RWPE2 (cell line): ENCODE results near the gene INO80.
A peak's percentile ranks its signal among the peaks of the same experiment; 100 is the strongest.

Source experiments
- ATAC-seq: fragments of 200-7000 bp; cut with Tn5 transposase; 3 replicates; pipeline ENCODE4 v1.9.1; 2021; ENCODE audit warnings: low read depth
- DNase-seq: peaks from one replicate; pipeline ENCODE4 v3.0.0-alpha.2; 2020; ENCODE audit warnings: low spot score
- H3K27ac ChIP-seq: fragments of 450-650 bp; 2 replicates; pipeline ENCODE4 v1.5.1; 2017; ENCODE audit warnings: mild to moderate bottlenecking; ENCODE audit not compliant: poor library complexity, severe bottlenecking
- H3K27me3 ChIP-seq: fragments of 250-450 bp; sonication (Bioruptor Pico); 2 replicates; pipeline ENCODE4 v1.5.1; 2021; ENCODE audit warnings: mild to moderate bottlenecking, moderate library complexity; ENCODE audit not compliant: insufficient read depth, poor library complexity, severe bottlenecking
- H3K36me3 ChIP-seq: fragments of 250-450 bp; sonication (Bioruptor Pico); 2 replicates; pipeline ENCODE4 v1.5.1; 2020; ENCODE audit warnings: low read depth, mild to moderate bottlenecking, moderate library complexity
- H3K4me1 ChIP-seq: fragments of 250-450 bp; sonication (Bioruptor Pico); 2 replicates; pipeline ENCODE4 v1.5.1; 2021; ENCODE audit warnings: mild to moderate bottlenecking, moderate library complexity; ENCODE audit not compliant: insufficient read depth, poor library complexity, severe bottlenecking
- H3K4me3 ChIP-seq: fragments of 250-450 bp; sonication (Bioruptor Pico); 2 replicates; pipeline ENCODE4 v1.5.1; 2021; ENCODE audit warnings: mild to moderate bottlenecking, moderate library complexity; ENCODE audit not compliant: severe bottlenecking
- H3K9me3 ChIP-seq: fragments of 250-450 bp; sonication (Bioruptor Pico); 2 replicates; pipeline ENCODE4 v1.5.1; 2021; ENCODE audit warnings: mild to moderate bottlenecking, moderate library complexity; ENCODE audit not compliant: severe bottlenecking
- TF ChIP-seq, protein P1 (sequence below): fragments of 450-650 bp; IDR thresholded peaks from one replicate; pipeline ENCODE4 v1.5.1; 2017; ENCODE audit warnings: mild to moderate bottlenecking, moderate library complexity; ENCODE audit not compliant: poor library complexity, severe bottlenecking

The INO80 gene

DNA sequence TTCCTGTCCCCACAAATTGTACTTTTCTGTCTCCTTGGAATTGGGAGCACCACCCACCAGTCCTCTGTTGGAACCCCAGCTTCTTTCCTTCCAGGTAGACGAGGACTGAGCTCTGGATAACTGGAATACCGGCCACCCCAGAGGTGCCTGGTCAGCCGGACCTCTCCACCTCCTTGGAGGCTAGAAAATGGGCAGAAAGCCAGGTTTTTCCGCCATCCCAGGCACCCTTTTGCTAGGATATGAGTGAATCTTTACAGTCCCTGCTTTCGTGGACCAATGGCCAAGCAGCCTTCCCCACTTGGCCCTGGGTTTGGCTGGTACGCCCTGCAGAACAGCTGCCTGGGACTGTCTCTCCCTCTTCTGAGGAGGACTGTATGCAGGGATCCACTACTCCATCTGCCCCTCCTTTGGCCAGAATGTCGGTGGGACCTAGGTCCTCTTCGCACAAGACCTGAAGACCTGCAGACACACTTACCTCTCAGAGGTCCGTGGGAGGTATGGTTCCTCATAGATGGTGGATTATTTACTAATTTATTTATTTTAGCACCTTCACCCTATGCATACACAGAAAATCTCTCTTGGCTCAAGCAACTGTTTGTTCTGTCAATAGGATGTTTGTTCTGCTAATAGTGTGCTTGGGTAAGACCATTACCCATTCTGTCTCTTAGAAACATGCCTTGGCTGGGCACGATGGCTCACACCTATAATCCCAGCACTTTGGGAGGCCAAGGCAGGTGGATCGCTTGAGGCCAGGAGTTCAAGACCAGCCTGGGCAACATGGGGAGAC is 171.4 kb downstream of the INO80 start:
- no peaks in the 10 kb centered on the region for H3K27me3 ChIP-seq
- TF ChIP-seq, protein P1, sequence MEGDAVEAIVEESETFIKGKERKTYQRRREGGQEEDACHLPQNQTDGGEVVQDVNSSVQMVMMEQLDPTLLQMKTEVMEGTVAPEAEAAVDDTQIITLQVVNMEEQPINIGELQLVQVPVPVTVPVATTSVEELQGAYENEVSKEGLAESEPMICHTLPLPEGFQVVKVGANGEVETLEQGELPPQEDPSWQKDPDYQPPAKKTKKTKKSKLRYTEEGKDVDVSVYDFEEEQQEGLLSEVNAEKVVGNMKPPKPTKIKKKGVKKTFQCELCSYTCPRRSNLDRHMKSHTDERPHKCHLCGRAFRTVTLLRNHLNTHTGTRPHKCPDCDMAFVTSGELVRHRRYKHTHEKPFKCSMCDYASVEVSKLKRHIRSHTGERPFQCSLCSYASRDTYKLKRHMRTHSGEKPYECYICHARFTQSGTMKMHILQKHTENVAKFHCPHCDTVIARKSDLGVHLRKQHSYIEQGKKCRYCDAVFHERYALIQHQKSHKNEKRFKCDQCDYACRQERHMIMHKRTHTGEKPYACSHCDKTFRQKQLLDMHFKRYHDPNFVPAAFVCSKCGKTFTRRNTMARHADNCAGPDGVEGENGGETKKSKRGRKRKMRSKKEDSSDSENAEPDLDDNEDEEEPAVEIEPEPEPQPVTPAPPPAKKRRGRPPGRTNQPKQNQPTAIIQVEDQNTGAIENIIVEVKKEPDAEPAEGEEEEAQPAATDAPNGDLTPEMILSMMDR: no peak
- no peak for DNase-seq

DNA sequence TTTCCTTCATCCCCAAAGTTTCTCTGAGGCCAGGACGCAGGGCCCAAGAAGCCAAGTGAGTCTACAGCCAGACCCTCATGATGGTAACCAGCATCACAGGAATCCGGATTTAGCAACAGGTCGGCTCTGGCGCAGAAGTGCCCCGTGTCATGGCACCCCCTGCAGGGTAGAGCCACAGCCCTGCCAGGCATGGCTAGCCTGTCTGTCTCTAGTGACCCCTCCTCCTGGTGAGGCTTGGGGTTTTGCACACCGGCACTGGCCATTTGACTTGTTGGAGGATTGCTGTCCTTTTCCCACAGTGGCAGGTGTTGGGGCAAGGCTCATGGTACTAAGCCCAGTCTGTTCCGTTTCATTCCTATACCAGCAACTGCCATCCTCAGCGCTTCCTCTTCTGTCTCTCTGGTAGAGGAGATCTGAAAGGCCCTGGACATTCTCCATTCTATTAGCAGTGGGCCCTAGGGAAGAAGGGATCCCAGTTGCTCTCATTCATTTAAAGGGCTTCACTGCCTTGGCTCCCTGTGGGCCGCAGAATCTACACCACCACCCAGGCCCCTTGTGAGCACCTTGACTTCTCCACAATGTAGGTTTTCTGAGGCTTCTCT is 172.2 kb downstream of the INO80 start:
- no peak for DNase-seq
- no peaks in the 10 kb centered on the region for H3K27me3 ChIP-seq
- no peaks in the 10 kb centered on the region for H3K4me1 ChIP-seq
- H3K36me3 ChIP-seq: no peaks in the 10 kb centered on the region
- no peaks in the 10 kb centered on the region for H3K9me3 ChIP-seq
- no peak overlapping the region for H3K4me3 ChIP-seq
- TF ChIP-seq, protein P1: no peak
- no peak for ATAC-seq
- no peak overlapping the region for H3K27ac ChIP-seq

More for the DNA sequence above, 171.4 kb downstream of the INO80 start:
- Histone ChIP-seq H3K9me3 (no peaks in the 10 kb centered on the region), H3K36me3 (no peaks in the 10 kb centered on the region), H3K4me1 (no peaks in the 10 kb centered on the region), H3K4me3 (no peak overlapping the region), H3K27ac (no peak overlapping the region)
- no peak for ATAC-seq

DNA sequence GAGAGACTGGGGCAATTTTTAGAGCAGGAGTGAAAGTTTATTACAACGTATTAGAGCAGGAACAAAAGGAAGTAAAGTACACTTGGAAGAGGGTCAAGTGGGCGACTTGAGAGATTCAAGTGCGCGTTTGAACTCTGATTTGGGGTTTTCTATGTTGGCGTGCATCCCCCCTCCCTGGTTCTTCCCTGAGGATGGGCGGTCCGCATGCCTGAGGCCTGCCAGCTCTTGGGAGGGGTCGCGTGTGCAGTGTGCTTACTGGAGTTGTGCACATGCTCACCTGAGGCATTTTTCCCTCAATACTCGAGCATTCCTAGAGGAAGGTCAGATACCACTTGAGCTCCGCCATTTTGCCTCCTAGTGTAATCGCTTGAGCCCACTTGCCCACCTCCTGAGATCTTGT is 173.2 kb downstream of the INO80 start:
- H3K36me3 ChIP-seq: no peaks in the 10 kb centered on the region
- DNase-seq (no peak), ATAC-seq (no peak)
- no peak overlapping the region for H3K27ac ChIP-seq
- no peaks in the 10 kb centered on the region for H3K27me3 ChIP-seq
- no peaks in the 10 kb centered on the region for H3K9me3 ChIP-seq
- no peaks in the 10 kb centered on the region for H3K4me1 ChIP-seq
- TF ChIP-seq, protein P1: no peak
- no peak overlapping the region for H3K4me3 ChIP-seq

DNA sequence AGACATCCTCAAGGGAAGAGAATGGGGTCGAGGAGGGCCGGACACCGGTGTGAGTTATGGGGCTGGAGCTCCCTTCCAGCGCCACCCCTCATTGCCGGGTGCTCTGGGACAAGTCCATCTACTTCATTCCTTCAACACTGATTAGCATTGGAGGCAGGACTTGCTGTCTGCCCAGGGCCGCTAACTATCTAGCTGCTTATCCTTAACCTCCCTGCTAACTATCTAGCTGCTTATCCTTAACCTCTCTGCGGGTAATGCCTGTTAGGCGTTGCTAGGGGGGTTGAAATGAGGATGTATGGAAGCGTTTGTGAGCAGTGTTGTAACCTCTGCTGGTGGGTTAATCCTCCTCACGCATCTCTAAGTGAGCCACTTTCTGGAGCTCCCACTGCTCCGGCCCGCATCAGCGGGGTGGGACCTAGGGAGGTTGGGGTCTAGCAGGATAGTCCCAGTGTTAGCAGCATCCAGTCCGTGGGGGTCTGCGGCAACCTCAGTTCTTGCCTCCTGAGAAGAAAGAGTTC is 173.7 kb downstream of the INO80 start:
- Histone ChIP-seq H3K9me3 (no peaks in the 10 kb centered on the region), H3K4me3 (peak overlapping the region; percentile 45), H3K27ac (no peak overlapping the region), H3K36me3 (no peaks in the 10 kb centered on the region), H3K27me3 (no peaks in the 10 kb centered on the region), H3K4me1 (no peaks in the 10 kb centered on the region)
- TF ChIP-seq, protein P1: no peak
- ATAC-seq: no peak; the same call in 2 of the 3 replicates
- DNase-seq: peak; percentile 67
